Stimulated activated CD4-positive, alpha-beta T cell treated with anti-CD3 and anti-CD28 coated beads, Interleukin-2, amount 100 ng/mL, for 48 hours (primary cell): ENCODE measurements around the gene LYRM2.

Source experiments
- DNase-seq, 2 donors: peaks; one replicate each; pipeline ENCODE4 v3.0.0-alpha.2; 2020

Gene LYRM2

DNA sequence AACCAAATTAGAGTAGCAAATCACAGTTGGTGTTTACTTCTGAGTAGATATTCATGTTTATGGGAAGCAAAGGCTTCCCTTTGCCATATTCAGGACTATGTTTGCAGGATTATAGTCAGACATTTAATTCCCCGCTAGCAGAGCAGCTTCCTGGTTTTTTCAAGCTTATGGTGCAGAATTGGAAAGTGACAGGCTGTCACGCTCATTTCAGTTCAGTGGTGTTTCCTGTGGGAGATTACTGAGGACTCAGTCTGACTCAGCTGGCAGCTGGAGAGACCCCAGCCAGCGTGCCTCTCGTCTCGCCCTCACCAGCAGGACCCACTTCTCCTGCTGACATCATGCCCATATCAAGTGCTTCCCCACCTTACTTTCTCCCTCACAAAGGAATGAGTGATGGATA is 85.1 kb downstream of the LYRM2 start:
- no peak for DNase-seq

DNA sequence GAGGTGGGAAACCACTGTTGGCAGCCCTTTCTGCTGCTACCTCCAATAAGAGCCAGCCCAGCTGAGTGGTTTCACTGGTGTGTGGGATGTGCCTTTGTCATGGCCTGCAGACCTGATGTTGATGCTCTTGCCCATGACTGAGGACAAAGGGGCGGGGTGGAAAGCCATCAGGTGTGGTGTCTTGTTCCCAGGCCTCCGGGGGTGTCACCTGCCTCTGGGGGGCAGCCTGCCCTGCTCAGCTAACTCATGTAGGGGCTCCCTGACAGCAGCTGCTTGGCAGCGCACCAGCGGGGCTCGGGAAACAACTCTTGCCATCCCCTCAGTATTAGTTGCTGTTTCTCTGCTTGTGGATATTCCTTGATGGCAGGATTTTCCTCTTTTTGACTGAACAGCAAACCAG is 91.3 kb downstream of the LYRM2 start:
- no peak for DNase-seq

- no peak for DNase-seq
Measured at GRCh38 chr6:89542866-89543265, 95.7 kb downstream of the LYRM2 start.

- no peak for DNase-seq
Measured at GRCh38 chr6:89542081-89542857, 96.3 kb downstream of the LYRM2 start.

- no peak for DNase-seq
Measured at GRCh38 chr6:89539779-89540178, 98.8 kb downstream of the LYRM2 start.

DNA sequence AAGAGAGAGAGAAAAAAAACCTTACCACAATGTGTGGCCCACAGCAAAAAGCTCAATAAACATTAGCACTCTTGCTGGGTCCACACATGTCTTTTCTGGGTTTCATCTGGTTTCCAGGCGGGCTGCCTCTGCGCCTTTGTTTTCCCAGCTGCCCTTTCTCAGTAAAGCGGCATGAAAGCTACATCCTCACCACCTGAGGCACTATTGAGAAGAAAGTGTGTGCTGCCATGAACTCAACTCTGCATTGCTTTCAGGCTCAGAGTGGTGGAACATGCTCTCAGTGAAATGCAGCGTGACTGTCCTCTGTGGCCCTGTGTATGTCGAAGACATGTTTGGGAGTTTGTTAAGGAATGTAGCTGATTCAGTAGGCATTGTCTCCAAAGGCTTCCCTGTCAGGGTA is 102.3 kb downstream of the LYRM2 start:
- no peak for DNase-seq

GRCh38 chr6:89530982-89531381 is 107.6 kb downstream of the LYRM2 start:
- DNase-seq: no peak

DNA sequence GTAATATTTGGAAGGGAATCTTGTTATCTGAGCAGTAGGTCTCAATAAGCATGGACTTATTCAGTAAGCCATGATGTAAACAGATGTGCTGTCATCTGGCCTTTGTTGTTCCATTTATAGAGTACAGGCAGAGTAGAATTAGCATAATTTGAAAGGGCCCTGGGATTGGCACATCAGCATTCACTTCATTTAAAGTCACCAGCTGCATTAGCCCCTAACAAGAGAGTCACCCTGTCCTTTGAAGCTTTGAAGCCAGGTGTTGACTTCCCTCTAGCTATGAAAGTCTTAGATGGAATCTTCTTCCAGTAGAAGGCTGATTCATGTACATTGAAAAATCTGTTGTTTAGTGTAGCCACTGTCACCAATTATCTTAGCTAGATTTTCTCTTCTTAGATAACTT is 109.7 kb downstream of the LYRM2 start:
- DNase-seq: no peak

GRCh38 chr6:89527634-89528033 is 110.9 kb downstream of the LYRM2 start:
- no peak for DNase-seq

GRCh38 chr6:89526563-89526869 is 112.0 kb downstream of the LYRM2 start:
- no peak for DNase-seq

- DNase-seq: no peak
Measured at GRCh38 chr6:89525786-89526562, 112.6 kb downstream of the LYRM2 start.

- no peak for DNase-seq
Measured at GRCh38 chr6:89522778-89523177, 115.8 kb downstream of the LYRM2 start.

GRCh38 chr6:89520736-89521135 is 117.8 kb downstream of the LYRM2 start:
- DNase-seq: no peak

DNA sequence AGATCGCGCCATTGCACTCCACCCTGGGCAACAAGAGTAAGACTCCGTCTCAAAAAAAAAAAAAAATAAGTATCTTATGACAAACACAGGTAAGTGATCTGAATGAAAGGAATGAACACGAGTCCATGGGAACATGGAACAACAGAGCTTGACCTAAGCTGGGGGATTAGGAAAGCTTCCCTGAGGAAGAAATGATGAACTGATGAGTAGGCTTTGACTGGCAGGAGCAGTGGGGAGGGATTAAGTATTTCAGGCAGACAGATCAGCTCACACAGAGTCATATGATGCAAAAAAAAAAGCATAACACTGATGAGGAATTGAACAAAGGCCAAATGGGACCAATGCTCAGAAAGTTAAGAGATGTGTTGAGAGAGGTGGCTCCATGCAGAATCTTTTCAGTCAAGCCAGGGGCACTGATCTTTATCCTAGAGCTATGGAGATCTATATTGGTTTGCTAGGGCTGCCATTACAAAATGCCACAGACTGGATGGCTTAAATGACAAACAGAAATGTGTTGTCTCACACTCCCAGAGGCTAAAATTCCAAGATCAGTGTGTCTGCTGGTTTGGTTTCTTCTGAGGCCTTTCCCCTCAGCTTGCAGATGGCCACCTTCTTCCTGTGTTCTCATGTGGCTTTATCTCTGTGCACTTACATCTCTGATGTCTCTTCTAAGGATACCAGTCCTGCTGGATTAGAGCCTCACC is 120.0 kb downstream of the LYRM2 start:
- DNase-seq: no peak
